ENCODE results near the gene ACOT8. TPM values are rescaled to one million over a fixed set of nuclear protein-coding genes. Genes with fewer than 3 reads are reported as not detected.

ACOT8 gene
- total RNA-seq, 1 donor from 2014 or later: 15.9 TPM

DNA sequence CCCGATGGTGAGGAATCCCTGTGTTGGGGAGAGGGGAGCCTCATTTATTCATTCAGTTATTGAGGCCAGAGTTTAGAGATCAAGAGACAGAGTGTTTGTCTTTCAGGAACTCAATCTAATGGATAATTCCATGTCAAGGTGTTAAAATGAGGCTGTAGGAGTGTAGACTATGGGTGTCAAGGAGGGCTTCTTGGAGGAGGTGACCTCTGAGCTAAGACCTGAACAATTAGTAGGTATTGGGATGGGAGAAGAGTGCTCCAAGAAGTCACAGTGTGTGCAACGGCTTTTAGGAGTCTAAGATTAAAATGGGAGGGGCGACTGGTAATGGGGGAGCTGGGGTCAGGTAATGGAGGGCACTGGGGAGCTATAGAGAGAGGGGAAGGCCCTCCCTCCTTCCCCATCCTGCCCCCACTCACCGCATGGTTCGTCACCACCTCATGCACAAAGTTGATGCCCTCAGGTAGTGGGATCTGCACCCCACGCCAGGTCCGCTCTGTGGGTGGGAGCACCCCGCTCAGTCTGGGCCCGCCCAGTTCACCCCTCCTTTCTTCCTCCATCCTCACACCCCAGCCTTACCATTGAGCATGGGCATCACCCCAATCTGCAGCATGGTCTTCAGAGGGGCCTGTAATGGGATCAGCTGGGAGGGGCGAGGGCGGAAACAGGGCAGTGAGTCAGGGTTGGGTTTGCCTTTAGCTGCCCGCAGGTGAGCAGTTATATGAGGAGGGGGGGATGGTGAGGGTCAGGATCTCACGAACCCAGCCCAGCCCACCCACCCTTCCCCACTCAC, 42.0 kb upstream of the ACOT8 start:
- no peaks in the 10 kb centered on the region for H3K9me3 Mint-ChIP-seq (ENCODE audit: low read depth)
- no peak for TF ChIP-seq CTCF (IDR thresholded peaks at IDR 0.05)
- peaks cover 12% of the 10 kb centered on the region for H3K36me3 Mint-ChIP-seq (ENCODE audit: low read depth)
- no peak for DNase-seq (ENCODE audit: low spot score)
- H3K27me3 Mint-ChIP-seq (ENCODE audit: low read depth): no peaks in the 10 kb centered on the region
- no peaks in the 10 kb centered on the region for H3K4me1 Mint-ChIP-seq (ENCODE audit: low read depth)
- no peak overlapping the region for H3K4me3 Mint-ChIP-seq (ENCODE audit: unreplicated experiment)
- H3K27ac Mint-ChIP-seq (ENCODE audit: unreplicated experiment): peak overlapping the region; percentile 37

DNA sequence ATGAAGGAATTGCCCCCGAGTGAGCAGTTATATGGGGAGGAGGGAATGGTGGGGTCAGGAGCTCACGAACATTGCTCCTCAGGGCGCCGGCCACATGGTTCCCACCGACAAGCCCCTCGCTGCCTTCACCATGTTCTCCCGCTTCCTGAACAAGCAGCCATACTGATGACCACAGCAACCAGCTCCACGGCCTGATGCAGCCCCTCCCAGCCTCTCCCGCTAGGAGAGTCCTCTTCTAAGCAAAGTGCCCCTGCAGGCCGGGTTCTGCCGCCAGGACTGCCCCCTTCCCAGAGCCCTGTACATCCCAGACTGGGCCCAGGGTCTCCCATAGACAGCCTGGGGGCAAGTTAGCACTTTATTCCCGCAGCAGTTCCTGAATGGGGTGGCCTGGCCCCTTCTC, 41.1 kb upstream of the ACOT8 start:
- Mint-ChIP-seq H3K36me3 (ENCODE audit: low read depth) (peaks cover 15% of the 10 kb centered on the region), H3K27ac (ENCODE audit: unreplicated experiment) (no peak overlapping the region), H3K4me1 (ENCODE audit: low read depth) (peaks cover 4% of the 10 kb centered on the region)

GRCh38 chr20:45897692-45898091, 40.5 kb upstream of the ACOT8 start:
- no peak for TF ChIP-seq CTCF (IDR thresholded peaks at IDR 0.05)
- no peak overlapping the region for H3K27ac Mint-ChIP-seq (ENCODE audit: unreplicated experiment)
- no peaks in the 10 kb centered on the region for H3K9me3 Mint-ChIP-seq (ENCODE audit: low read depth)
- peaks cover 5% of the 10 kb centered on the region for H3K4me1 Mint-ChIP-seq (ENCODE audit: low read depth)
- peaks cover 15% of the 10 kb centered on the region for H3K36me3 Mint-ChIP-seq (ENCODE audit: low read depth)
- no peak overlapping the region for H3K4me3 Mint-ChIP-seq (ENCODE audit: unreplicated experiment)
- DNase-seq (ENCODE audit: low spot score): no peak
- H3K27me3 Mint-ChIP-seq (ENCODE audit: low read depth): no peaks in the 10 kb centered on the region

More for the DNA sequence above, 41.1 kb upstream of the ACOT8 start:
- no peak for DNase-seq (ENCODE audit: low spot score)
- Mint-ChIP-seq H3K4me3 (ENCODE audit: unreplicated experiment) (no peak overlapping the region), H3K27me3 (ENCODE audit: low read depth) (no peaks in the 10 kb centered on the region), H3K9me3 (ENCODE audit: low read depth) (no peaks in the 10 kb centered on the region)
- TF ChIP-seq CTCF (IDR thresholded peaks at IDR 0.05): no peak

- Mint-ChIP-seq H3K9me3 (ENCODE audit: low read depth) (no peaks in the 10 kb centered on the region), H3K4me3 (ENCODE audit: unreplicated experiment) (no peak overlapping the region), H3K4me1 (ENCODE audit: low read depth) (peaks cover 9% of the 10 kb centered on the region), H3K36me3 (ENCODE audit: low read depth) (peaks cover 15% of the 10 kb centered on the region), H3K27ac (ENCODE audit: unreplicated experiment) (no peak overlapping the region), H3K27me3 (ENCODE audit: low read depth) (no peaks in the 10 kb centered on the region)
- TF ChIP-seq CTCF (IDR thresholded peaks at IDR 0.05): no peak
- no peak for DNase-seq (ENCODE audit: low spot score)
Observed at GRCh38 chr20:45897289-45897688, 40.1 kb upstream of the ACOT8 start.

DNA sequence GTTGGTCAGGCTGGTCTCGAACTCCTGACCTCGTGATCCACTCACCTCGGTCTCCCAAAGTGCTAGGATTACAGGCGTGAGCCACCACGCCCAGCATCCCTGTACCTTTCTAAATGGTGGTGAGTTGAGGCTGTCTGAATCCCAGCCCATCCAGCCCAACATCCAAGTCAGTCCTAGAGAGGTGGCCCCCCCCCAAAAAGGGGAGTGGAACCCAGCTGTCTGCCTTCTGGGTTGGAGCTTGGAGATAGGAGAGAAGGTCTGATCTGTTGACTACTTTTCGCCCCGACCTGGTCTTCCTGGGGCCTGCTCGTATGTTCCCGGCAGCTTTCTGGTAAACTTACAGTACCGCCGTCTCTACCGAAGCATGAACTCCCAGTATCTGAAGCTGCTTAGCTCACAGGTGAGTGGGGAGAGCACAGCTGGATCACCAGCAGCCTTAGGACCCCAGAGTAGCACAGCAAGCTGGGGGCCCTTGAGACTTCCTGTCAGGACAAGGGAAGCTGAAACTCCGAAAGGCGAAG, 39.5 kb upstream of the ACOT8 start:
- DNase-seq (ENCODE audit: low spot score): no peak
- H3K27ac Mint-ChIP-seq (ENCODE audit: unreplicated experiment): no peak overlapping the region
- no peak overlapping the region for H3K4me3 Mint-ChIP-seq (ENCODE audit: unreplicated experiment)
- TF ChIP-seq CTCF (IDR thresholded peaks at IDR 0.05): no peak
- H3K4me1 Mint-ChIP-seq (ENCODE audit: low read depth): peaks cover 14% of the 10 kb centered on the region
- no peaks in the 10 kb centered on the region for H3K9me3 Mint-ChIP-seq (ENCODE audit: low read depth)
- no peaks in the 10 kb centered on the region for H3K27me3 Mint-ChIP-seq (ENCODE audit: low read depth)
- H3K36me3 Mint-ChIP-seq (ENCODE audit: low read depth): peaks cover 15% of the 10 kb centered on the region

Measured in chondrocyte (in vitro differentiated cells).